ENCODE data around the gene PTMA.
"Not testable (repeated sequence)": the region's sequence is repeated elsewhere in the genome, so short reads cannot be mapped to it uniquely, and the experiment has no call there.

The PTMA gene

GRCh38 chr2:231707927-231708772, at the start of gene PTMA:
TSS of gene PTMA (plus strand) at chr2:231708525. CDS start at chr2:231708707, 182 bp downstream.
- peak; percentile 99 to 100 (median 100) for DNase-seq
- intact Hi-C loops (cut with DNase I) = loop anchor here (1.0 kb wide), 1 partner anchor 94 kb away; no protein-coding TSS in a partner anchor

- intact Hi-C loops (cut with DNase I); DNase-seq: not testable (repeated sequence)
Measured at GRCh38 chr2:231660073-231660472, 48.3 kb upstream of the PTMA start.

GRCh38 chr2:231660860-231661259, 47.5 kb upstream of the PTMA start:
- no peak for DNase-seq
- intact Hi-C loops (cut with DNase I) = no loop called here

GRCh38 chr2:231661422-231662027, 46.8 kb upstream of the PTMA start:
- no peak for DNase-seq
- intact Hi-C loops (cut with DNase I) = loop anchor here (1.0 kb wide), 1 partner anchor 47 kb away; no protein-coding TSS in a partner anchor

- peak; percentile 90 to 99 (median 94) for DNase-seq
- intact Hi-C loops (cut with DNase I) = loop anchor here (1.0 kb wide), 1 partner anchor 48 kb away; no protein-coding TSS in a partner anchor
Measured at GRCh38 chr2:231662028-231662810, 46.1 kb upstream of the PTMA start.

- no peak for DNase-seq
- intact Hi-C loops (cut with DNase I) = loop anchor here (1.0 kb wide), 1 partner anchor 49 kb away; no protein-coding TSS in a partner anchor
Measured at GRCh38 chr2:231662811-231663457, 45.4 kb upstream of the PTMA start.

- no peak for DNase-seq
- intact Hi-C loops (cut with DNase I) = no loop called here
Measured at GRCh38 chr2:231663458-231664212, 44.7 kb upstream of the PTMA start.

GRCh38 chr2:231664727-231665126, 43.6 kb upstream of the PTMA start:
- no peak for DNase-seq
- intact Hi-C loops (cut with DNase I) = no loop called here

- DNase-seq = peak in 1 of 10 donors; percentile 29
- intact Hi-C loops (cut with DNase I) = no loop called here
Measured at GRCh38 chr2:231665245-231666170, 42.8 kb upstream of the PTMA start.

- peak; percentile 72 to 98 (median 84) for DNase-seq
- intact Hi-C loops (cut with DNase I) = no loop called here
Measured at GRCh38 chr2:231666171-231667095, 41.9 kb upstream of the PTMA start.

GRCh38 chr2:231667096-231667427, 41.3 kb upstream of the PTMA start:
- no peak for DNase-seq
- intact Hi-C loops (cut with DNase I) = no loop called here

- no peak for DNase-seq
- intact Hi-C loops (cut with DNase I) = no loop called here
Measured at GRCh38 chr2:231667496-231667895, 40.8 kb upstream of the PTMA start.

GRCh38 chr2:231668981-231669380, 39.3 kb upstream of the PTMA start:
- DNase-seq = no peak
- intact Hi-C loops (cut with DNase I) = no loop called here

GRCh38 chr2:231671270-231672050, 36.9 kb upstream of the PTMA start:
- intact Hi-C loops (cut with DNase I) = no loop called here
- DNase-seq = no peak

GRCh38 chr2:231672617-231673347, 35.5 kb upstream of the PTMA start:
- intact Hi-C loops (cut with DNase I) = no loop called here
- peak in 1 of 10 donors; percentile 21 for DNase-seq

- DNase-seq = no peak
- intact Hi-C loops (cut with DNase I) = no loop called here
Measured at GRCh38 chr2:231673348-231673770, 35.0 kb upstream of the PTMA start.

Measured in posterior cingulate gyrus (tissue), 11 donors.